Lower lobe of right lung (tissue), 2 donors: ENCODE results near the gene PRDX5. TPM values are rescaled to one million over a fixed set of nuclear protein-coding genes. Genes with fewer than 3 reads are reported as not detected.

Experiments
- ATAC-seq, 2 donors: fragments of 200-7000 bp; cut with Tn5 transposase; one replicate each; pipeline ENCODE4 v1.9.1; 2020 to 2022; ENCODE audit warnings: mild to moderate bottlenecking in 2 of 2, moderate library complexity in 2 of 2
- DNase-seq: peaks from one replicate; pipeline ENCODE4 v3.0.0-alpha.2; 2020
- H3K27ac ChIP-seq: fragments of 200-600 bp; one replicate; pipeline ENCODE4 v1.8.0; 2022
- H3K27me3 ChIP-seq: fragments of 200-600 bp; one replicate; pipeline ENCODE4 v1.8.0; 2022; ENCODE audit warnings: low read depth
- H3K36me3 ChIP-seq: fragments of 200-600 bp; one replicate; pipeline ENCODE4 v1.8.0; 2022; ENCODE audit warnings: mild to moderate bottlenecking
- H3K4me1 ChIP-seq: fragments of 200-600 bp; one replicate; pipeline ENCODE4 v1.8.0; 2022
- H3K4me3 ChIP-seq: fragments of 200-600 bp; one replicate; pipeline ENCODE4 v1.8.0; 2022; ENCODE audit warnings: mild to moderate bottlenecking
- H3K9me3 ChIP-seq: fragments of 200-600 bp; one replicate; pipeline ENCODE4 v1.8.0; 2022
- CTCF ChIP-seq: fragments of 200-600 bp; IDR thresholded peaks from one replicate; pipeline ENCODE4 v1.8.0; 2022; ENCODE audit warnings: antibody characterized with exemption, mild to moderate bottlenecking
- intact Hi-C: fragments of 100-400 bp; cut with DNase I; formaldehyde crosslinking; loops from one replicate; pipeline ENCODE4 v1.11.0; 2022
- microRNA-seq: library from miRNA; unstranded; fragments of <30 nt; microRNA quantifications from one replicate; pipeline ENCODE4 v1.2.0, GENCODE V29; 2020; ENCODE audit warnings: borderline number of aligned reads
- total RNA-seq: library from RNA; stranded (reverse); fragmentation: NEBNext Ultra II Directional; extraction: Animal tissue kit (Norgen Biotek cat#: 25700); gene quantifications from one replicate; pipeline ENCODE4 v1.2.1, GENCODE V29; 2021
- donor health status: DM: no; HTN: yes; CAD: no; lungs with severe emphysema.

Gene PRDX5
- total RNA-seq, 1 donor from 2014 or later: 203 TPM

- Histone ChIP-seq H3K27me3 (no peaks in the 10 kb centered on the region), H3K9me3 (no peaks in the 10 kb centered on the region), H3K27ac (no peak overlapping the region), H3K4me1 (no peaks in the 10 kb centered on the region), H3K36me3 (peaks cover 54% of the 10 kb centered on the region), H3K4me3 (no peak overlapping the region)
- intact Hi-C loops: no loop called here
- TF ChIP-seq CTCF: no peak
- ATAC-seq (no peak), DNase-seq (no peak)
Measured at GRCh38 chr11:64371201-64371600, 53.3 kb downstream of the PRDX5 start.

Small RNA genes within 50 kb of the gene (microRNA-seq; reads per million reads assigned to microRNA genes)
- gene MIR1237 (2.0 reads per million), gene MIR7155 (not detected)

Other genes starting within 250 kb of the PRDX5 start
- gene MACROD1, start 152.0 kb upstream of the PRDX5 start, total RNA-seq: 15.0 TPM
- gene STIP1, start 131.9 kb upstream of the PRDX5 start, total RNA-seq: 125 TPM
- 92.0 TPM for gene FERMT3, start 111.4 kb upstream of the PRDX5 start, total RNA-seq
- 27.8 TPM for gene TRPT1, start 91.9 kb upstream of the PRDX5 start, total RNA-seq
- 45.0 TPM for gene NUDT22, start 91.8 kb upstream of the PRDX5 start, total RNA-seq
- gene DNAJC4, start 87.6 kb upstream of the PRDX5 start, total RNA-seq: 39.5 TPM
- 150 TPM for gene VEGFB, start 83.5 kb upstream of the PRDX5 start, total RNA-seq
- gene FKBP2, start 77.0 kb upstream of the PRDX5 start, total RNA-seq: 48.2 TPM
- 55.4 TPM for gene PPP1R14B, start 71.2 kb upstream of the PRDX5 start, total RNA-seq
- 31.8 TPM for gene PLCB3, start 66.6 kb upstream of the PRDX5 start, total RNA-seq
- 51.6 TPM for gene BAD, start 33.5 kb upstream of the PRDX5 start, total RNA-seq
- gene GPR137, start 32.3 kb upstream of the PRDX5 start, total RNA-seq: 37.7 TPM
- gene KCNK4, start 26.8 kb upstream of the PRDX5 start, total RNA-seq: not detected
- not detected for gene CATSPERZ, start 17.8 kb upstream of the PRDX5 start, total RNA-seq
- gene ESRRA, start 12.6 kb upstream of the PRDX5 start, total RNA-seq: 47.9 TPM
- gene TRMT112, start 562 bp upstream of the PRDX5 start, total RNA-seq: 178 TPM
- gene CCDC88B, start 22.1 kb downstream of the PRDX5 start, total RNA-seq: 40.0 TPM
- gene RPS6KA4, start 41.0 kb downstream of the PRDX5 start, total RNA-seq: 36.1 TPM
- not detected for gene SLC22A11, start 237.8 kb downstream of the PRDX5 start, total RNA-seq